Trophoblast cell (in vitro differentiated cells and primary cell): Measurements from ENCODE around the gene MALSU1.

ENCODE experiments used
- DNase-seq, 2 donors: peaks; one replicate each; pipeline ENCODE4 v3.0.0-alpha.2; 2016
- H2AFZ ChIP-seq: 2 replicates; pipeline ENCODE4 v1.6.1; 2013; ENCODE audit warnings: low read length, moderate library complexity, mild to moderate bottlenecking; ENCODE audit not compliant: insufficient read depth, poor library complexity
- H2AK5ac ChIP-seq: 2 replicates; pipeline ENCODE4 v1.6.1; 2013; ENCODE audit warnings: mild to moderate bottlenecking, low read length
- H2BK120ac ChIP-seq: 2 replicates; pipeline ENCODE4 v1.6.1; 2013; ENCODE audit warnings: low read length, mild to moderate bottlenecking, moderate library complexity; ENCODE audit not compliant: insufficient read depth, poor library complexity
- H2BK12ac ChIP-seq: 2 replicates; pipeline ENCODE4 v1.6.1; 2013; ENCODE audit warnings: mild to moderate bottlenecking, low read length, moderate library complexity
- H2BK5ac ChIP-seq: 2 replicates; pipeline ENCODE4 v1.6.1; 2013; ENCODE audit warnings: low read length, low read depth, moderate library complexity, mild to moderate bottlenecking; ENCODE audit not compliant: poor library complexity
- H3K14ac ChIP-seq: 2 replicates; pipeline ENCODE4 v1.6.1; 2013; ENCODE audit warnings: mild to moderate bottlenecking, low read length
- H3K18ac ChIP-seq: 2 replicates; pipeline ENCODE4 v1.6.1; 2013; ENCODE audit warnings: mild to moderate bottlenecking, low read length
- H3K23ac ChIP-seq: 2 replicates; pipeline ENCODE4 v1.6.1; 2013; ENCODE audit warnings: low read length
- H3K27ac ChIP-seq: 2 replicates; pipeline ENCODE4 v1.5.1; 2013; ENCODE audit warnings: low read depth, mild to moderate bottlenecking, inconsistent platforms, low read length, moderate library complexity
- H3K27me3 ChIP-seq: 2 replicates; pipeline ENCODE4 v1.6.1; 2013; ENCODE audit warnings: inconsistent platforms, mild to moderate bottlenecking, low read length, moderate library complexity; ENCODE audit not compliant: insufficient read depth
- H3K36me3 ChIP-seq, 2 experiments: 1 replicate in 1 of 2; 2 replicates in 1 of 2; pipeline ENCODE4 v1.6.1; 2013; ENCODE audit warnings: low read length in 2 of 2, mild to moderate bottlenecking in 2 of 2, moderate library complexity in 1 of 2; ENCODE audit not compliant: insufficient read depth in 2 of 2, control insufficient read depth in 1 of 2
- H3K4ac ChIP-seq: 2 replicates; pipeline ENCODE4 v1.6.1; 2013; ENCODE audit warnings: low read depth, mild to moderate bottlenecking, low read length, moderate library complexity
- H3K4me1 ChIP-seq, 2 experiments: 1 replicate in 1 of 2; 2 replicates in 1 of 2; pipeline ENCODE4 v1.6.1; 2013; ENCODE audit warnings: low read length in 2 of 2, mild to moderate bottlenecking in 2 of 2, moderate library complexity in 1 of 2; ENCODE audit not compliant: insufficient read depth in 2 of 2, control insufficient read depth in 1 of 2
- H3K4me2 ChIP-seq: 2 replicates; pipeline ENCODE4 v1.6.1; 2013; ENCODE audit warnings: inconsistent platforms, mild to moderate bottlenecking, low read length, moderate library complexity
- H3K4me3 ChIP-seq: 2 replicates; pipeline ENCODE4 v1.5.1; 2013; ENCODE audit warnings: mild to moderate bottlenecking, low read depth, low read length, inconsistent platforms
- H3K79me1 ChIP-seq: one replicate; pipeline ENCODE4 v1.6.1; 2013; ENCODE audit warnings: low read length
- H3K79me2 ChIP-seq: 2 replicates; pipeline ENCODE4 v1.6.1; 2013; ENCODE audit warnings: low read length, mild to moderate bottlenecking; ENCODE audit not compliant: control insufficient read depth, insufficient read depth, poor library complexity
- H3K9ac ChIP-seq: 2 replicates; pipeline ENCODE4 v1.6.1; 2013; ENCODE audit warnings: mild to moderate bottlenecking, low read length
- H3K9me3 ChIP-seq: 2 replicates; pipeline ENCODE4 v1.6.1; 2013; ENCODE audit warnings: low read depth, mild to moderate bottlenecking, control low read depth, inconsistent platforms, low read length; ENCODE audit not compliant: insufficient read depth
- H4K12ac ChIP-seq: 2 replicates; pipeline ENCODE4 v1.6.1; 2013; ENCODE audit warnings: low read depth, mild to moderate bottlenecking, low read length, moderate library complexity
- H4K8ac ChIP-seq: 2 replicates; pipeline ENCODE4 v1.6.1; 2013; ENCODE audit warnings: low read depth, mild to moderate bottlenecking, low read length, moderate library complexity
- H4K91ac ChIP-seq: one replicate; pipeline ENCODE4 v1.6.1; 2013; ENCODE audit warnings: low read depth, mild to moderate bottlenecking, low read length, moderate library complexity
- WGBS: extraction: QIAGEN DNeasy Blood & Tissue Kit; methylation state at CpG from one replicate; pipeline ENCODE4 v1.1.7; 2013; ENCODE audit warnings: missing lambda C conversion rate; ENCODE audit not compliant: insufficient read length, insufficient coverage; ENCODE audit errors: extremely low coverage; 5-methylcytosine and 5-hydroxymethylcytosine counted together

The MALSU1 gene

DNA sequence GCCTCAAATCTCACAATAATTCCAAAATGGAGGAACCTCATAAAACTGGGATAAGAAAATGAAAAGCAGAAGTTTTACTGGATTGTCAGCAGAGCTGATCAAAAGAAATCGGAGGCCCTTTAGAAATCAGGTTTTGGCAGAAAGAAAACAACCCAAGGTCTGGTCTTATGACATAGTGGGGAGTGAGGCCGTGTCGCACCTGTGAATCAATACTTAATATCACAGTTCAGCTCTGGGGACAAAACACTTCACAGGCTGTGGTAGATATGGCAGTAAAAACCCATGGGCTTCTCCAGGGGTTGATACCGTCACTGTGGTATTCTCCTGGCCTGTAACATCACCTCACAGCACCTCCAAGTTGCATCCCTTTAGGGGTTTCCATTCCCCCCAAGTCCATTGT, 6.5 kb upstream of the MALSU1 start:
- Histone ChIP-seq H2AK5ac (no peak overlapping the region), H3K4me2 (no peak overlapping the region), H3K9ac (no peak overlapping the region), H3K14ac (no peak overlapping the region), H2BK12ac (no peak overlapping the region), H2AFZ (no peak overlapping the region), H3K27ac (no peak overlapping the region), H4K91ac (no peak overlapping the region), H3K79me1 (no peaks in the 10 kb centered on the region), H3K18ac (no peak overlapping the region), H3K4me1 (no peaks in the 10 kb centered on the region), H3K79me2 (no peaks in the 10 kb centered on the region), H3K27me3 (no peaks in the 10 kb centered on the region), H3K9me3 (no peaks in the 10 kb centered on the region), H3K36me3 (no peaks in the 10 kb centered on the region), H2BK5ac (no peak overlapping the region), H4K8ac (no peak overlapping the region), H3K23ac (no peak overlapping the region), H4K12ac (no peak overlapping the region), H3K4me3 (no peak overlapping the region), H2BK120ac (no peak overlapping the region), H3K4ac (no peak overlapping the region)
- no CpG with 5 or more reads among the region's 4 CpGs for WGBS
- no peak for DNase-seq

DNA sequence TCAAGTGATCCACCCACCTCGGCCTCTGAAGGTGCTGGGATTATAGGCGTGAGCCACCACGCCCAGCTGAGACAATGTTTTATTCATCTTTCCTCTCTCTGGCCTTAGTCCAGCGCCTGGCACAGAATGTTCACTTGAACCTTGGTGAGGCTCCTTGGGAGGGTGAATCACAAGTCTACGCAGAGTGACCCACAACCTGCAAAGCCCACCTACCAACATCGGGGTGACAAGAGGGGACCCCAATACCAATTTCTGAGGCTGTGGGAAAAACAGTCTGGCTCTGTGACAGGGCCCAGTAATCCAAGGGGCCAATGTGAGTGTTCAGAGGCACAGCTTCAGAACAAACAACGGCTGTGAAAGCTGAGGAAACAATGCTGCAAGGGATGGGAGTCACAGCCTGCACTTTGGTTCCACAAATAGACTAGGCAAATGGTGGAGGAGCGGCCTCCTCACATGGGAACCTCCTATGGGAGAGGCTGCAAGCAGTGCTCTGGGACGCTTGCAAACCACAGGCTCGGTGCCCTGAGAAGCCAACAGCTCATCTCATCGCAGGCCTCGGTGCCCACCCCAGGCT, 5.6 kb upstream of the MALSU1 start:
- Histone ChIP-seq H3K14ac (no peak overlapping the region), H3K4me2 (no peak overlapping the region), H3K27ac (no peak overlapping the region), H3K79me2 (no peaks in the 10 kb centered on the region), H3K4me1 (peaks cover 0 to under 1% of the 10 kb centered on the region in 2 experiments), H3K9ac (no peak overlapping the region), H4K8ac (no peak overlapping the region), H3K9me3 (no peaks in the 10 kb centered on the region), H2AK5ac (no peak overlapping the region), H2BK5ac (no peak overlapping the region), H2BK120ac (no peak overlapping the region), H4K12ac (no peak overlapping the region), H3K79me1 (no peaks in the 10 kb centered on the region), H4K91ac (no peak overlapping the region), H2BK12ac (no peak overlapping the region), H3K4me3 (no peak overlapping the region), H2AFZ (no peak overlapping the region), H3K23ac (no peak overlapping the region), H3K18ac (no peak overlapping the region), H3K27me3 (no peaks in the 10 kb centered on the region), H3K36me3 (no peaks in the 10 kb centered on the region), H3K4ac (no peak overlapping the region)
- no peak for DNase-seq
- WGBS, result no CpG with 5 or more reads among the region's 12 CpGs

DNA sequence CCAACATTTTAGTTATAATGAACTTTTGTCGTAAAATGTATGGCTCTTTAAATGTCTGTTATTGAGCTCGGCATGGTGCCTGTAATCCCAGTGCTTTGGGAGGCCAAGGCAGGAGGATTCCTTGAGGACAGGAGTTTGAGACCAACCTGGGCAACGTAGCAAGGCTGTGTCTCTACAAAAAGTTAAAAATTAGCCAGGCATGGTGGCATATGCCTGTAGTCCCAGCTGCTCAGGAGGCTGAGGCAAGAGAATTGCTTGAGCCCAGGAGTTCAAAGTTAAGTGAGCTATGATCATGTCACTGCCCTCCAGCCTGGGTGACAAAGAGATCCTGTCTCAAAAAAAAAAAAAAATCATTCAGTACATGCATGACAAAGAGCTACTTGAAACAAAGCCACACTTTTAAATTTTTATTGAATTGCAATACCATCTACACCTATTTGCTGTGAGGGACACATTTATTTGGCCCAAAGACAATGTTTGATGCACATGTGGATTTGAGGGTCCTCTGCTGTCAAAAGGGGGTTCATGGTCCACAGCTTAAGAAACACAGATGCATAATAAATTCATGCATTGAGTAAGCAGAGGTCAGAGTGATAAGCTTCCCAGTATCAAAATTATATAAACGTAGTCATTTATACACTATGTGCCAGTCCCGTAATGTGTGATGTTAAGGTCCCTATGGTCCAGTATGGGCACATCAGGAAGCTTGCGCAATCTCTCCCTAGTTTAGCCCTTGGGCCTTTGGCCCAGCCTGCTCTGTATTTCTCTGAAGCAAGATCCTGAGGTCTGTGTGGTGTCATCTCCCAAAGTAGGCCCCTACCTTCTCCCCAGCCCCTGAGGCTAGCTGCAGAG, 4.4 kb upstream of the MALSU1 start:
- H3K4me2 ChIP-seq, result no peak overlapping the region
- H3K18ac ChIP-seq, result no peak overlapping the region
- no peak overlapping the region for H4K12ac ChIP-seq
- H2BK12ac ChIP-seq, result no peak overlapping the region
- no peaks in the 10 kb centered on the region for H3K27me3 ChIP-seq
- H3K4me1 ChIP-seq, result peaks cover 0 to 2% of the 10 kb centered on the region in 2 experiments
- H2BK5ac ChIP-seq, result no peak overlapping the region
- H3K36me3 ChIP-seq, result no peaks in the 10 kb centered on the region
- no peak overlapping the region for H2AK5ac ChIP-seq
- H3K4me3 ChIP-seq, result no peak overlapping the region
- peaks cover 4% of the 10 kb centered on the region for H3K79me1 ChIP-seq
- no peak overlapping the region for H3K9ac ChIP-seq
- WGBS, result no CpG with 5 or more reads among the region's 6 CpGs
- H3K23ac ChIP-seq, result no peak overlapping the region
- no peak overlapping the region for H2BK120ac ChIP-seq
- H3K14ac ChIP-seq, result no peak overlapping the region
- no peak overlapping the region for H2AFZ ChIP-seq
- peak overlapping the region; percentile 69 for H4K8ac ChIP-seq
- H3K27ac ChIP-seq, result no peak overlapping the region
- peak in 1 of 2 donors; percentile 27 for DNase-seq
- no peak overlapping the region for H4K91ac ChIP-seq
- peaks cover 6% of the 10 kb centered on the region for H3K79me2 ChIP-seq
- no peak overlapping the region for H3K4ac ChIP-seq
- H3K9me3 ChIP-seq, result no peaks in the 10 kb centered on the region

DNA sequence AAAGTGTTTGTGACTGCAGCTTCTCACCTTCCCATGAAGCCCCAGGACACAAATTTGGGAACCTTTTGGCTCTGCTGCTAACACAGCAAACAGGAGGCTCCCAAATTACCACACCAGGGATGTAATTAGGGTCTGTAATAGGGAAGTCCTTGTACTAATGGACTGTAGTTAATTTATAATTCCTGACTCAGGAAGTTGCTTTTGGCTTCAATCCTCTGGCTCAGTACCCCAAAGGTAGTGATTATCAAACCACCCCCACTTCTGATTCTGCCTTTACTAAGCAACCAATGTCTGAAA, 3.8 kb upstream of the MALSU1 start:
- Histone ChIP-seq H3K4me1 (peaks cover 0 to 2% of the 10 kb centered on the region in 2 experiments), H2BK5ac (no peak overlapping the region), H3K4ac (no peak overlapping the region), H3K9ac (no peak overlapping the region), H3K27ac (no peak overlapping the region), H2BK12ac (no peak overlapping the region), H4K12ac (no peak overlapping the region), H3K79me1 (peaks cover 4% of the 10 kb centered on the region), H3K23ac (no peak overlapping the region), H2AFZ (no peak overlapping the region), H3K4me2 (no peak overlapping the region), H3K36me3 (no peaks in the 10 kb centered on the region), H3K9me3 (no peaks in the 10 kb centered on the region), H3K4me3 (no peak overlapping the region), H2AK5ac (no peak overlapping the region), H3K18ac (no peak overlapping the region), H4K91ac (no peak overlapping the region), H4K8ac (peak overlapping the region; percentile 69), H3K14ac (no peak overlapping the region), H3K27me3 (no peaks in the 10 kb centered on the region), H3K79me2 (peaks cover 7% of the 10 kb centered on the region), H2BK120ac (no peak overlapping the region)
- DNase-seq, result no peak
